Gastrocnemius medialis (tissue), 4 donors: ENCODE measurements around the gene TEKT5.

ENCODE experiments used
- POLR2A ChIP-seq, 2 donors: fragments of 450-650 bp; IDR thresholded peaks; one replicate each; pipeline ENCODE4 v1.6.1; 2017; ENCODE audit warnings: antibody characterized with exemption in 2 of 2, mild to moderate bottlenecking in 2 of 2, moderate library complexity in 2 of 2
- TF ChIP-seq, protein P1 (sequence below), 5 experiments: fragments of 450-650 bp in 3 of 5; fragments of 200-600 bp in 2 of 5; sonication (generic) in 2 of 5; IDR thresholded peaks in 4 of 5; conservative IDR thresholded peaks in 1 of 5; 1 replicate in 4 of 5; 2 replicates in 1 of 5; pipeline ENCODE4 v1.5.1; 2016 to 2019; ENCODE audit warnings: antibody characterized with exemption in 5 of 5, mild to moderate bottlenecking in 3 of 5, moderate library complexity in 3 of 5

DNA sequence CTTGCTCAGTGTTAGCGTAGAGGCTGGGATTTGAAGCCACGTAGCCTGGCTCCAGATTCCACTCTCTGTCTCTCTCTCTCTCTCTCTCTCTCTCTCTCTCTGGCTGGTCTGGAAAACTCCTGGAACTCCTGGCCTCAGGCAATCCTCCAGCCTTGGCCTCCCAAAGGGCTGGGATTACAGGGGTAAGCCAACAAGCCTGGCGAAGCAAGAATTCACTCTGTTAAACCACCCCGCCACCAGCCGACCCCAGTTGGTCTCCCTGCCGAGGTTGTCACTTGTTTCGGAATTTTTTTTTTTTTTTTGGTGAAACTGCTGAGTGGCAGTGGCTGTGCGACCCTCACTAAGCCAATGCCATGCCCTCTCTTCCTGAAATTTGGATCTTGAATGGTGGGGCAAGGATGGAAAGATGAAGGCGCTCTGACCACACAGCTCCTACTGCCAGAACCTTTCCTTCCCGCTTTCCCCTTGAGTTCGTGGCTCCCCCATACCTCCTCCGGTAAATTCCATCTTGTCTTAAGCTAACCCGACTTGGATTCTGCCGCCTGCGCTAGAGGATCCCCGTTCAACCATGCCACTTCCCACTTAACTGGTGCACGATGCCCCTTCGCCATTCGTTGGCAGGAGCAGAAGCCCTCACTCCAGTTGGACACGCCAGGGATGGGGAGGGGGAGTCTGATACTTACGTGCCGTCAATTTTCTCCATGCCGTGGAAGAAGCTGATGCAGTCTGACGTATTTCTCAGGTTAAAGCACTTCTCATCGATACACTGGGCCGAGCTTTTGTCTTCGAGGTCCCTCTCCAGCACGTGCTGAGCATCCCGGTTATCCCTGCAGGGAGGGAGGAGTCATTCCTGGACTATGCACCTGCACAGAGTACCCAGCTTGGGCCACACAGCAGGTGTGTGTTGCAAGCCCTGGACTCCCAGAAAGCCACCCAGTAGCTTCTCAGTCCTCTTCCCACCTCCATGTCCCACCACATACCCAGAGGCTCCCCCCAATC is 13.1 kb downstream of the TEKT5 start:
- TF ChIP-seq, protein P1, sequence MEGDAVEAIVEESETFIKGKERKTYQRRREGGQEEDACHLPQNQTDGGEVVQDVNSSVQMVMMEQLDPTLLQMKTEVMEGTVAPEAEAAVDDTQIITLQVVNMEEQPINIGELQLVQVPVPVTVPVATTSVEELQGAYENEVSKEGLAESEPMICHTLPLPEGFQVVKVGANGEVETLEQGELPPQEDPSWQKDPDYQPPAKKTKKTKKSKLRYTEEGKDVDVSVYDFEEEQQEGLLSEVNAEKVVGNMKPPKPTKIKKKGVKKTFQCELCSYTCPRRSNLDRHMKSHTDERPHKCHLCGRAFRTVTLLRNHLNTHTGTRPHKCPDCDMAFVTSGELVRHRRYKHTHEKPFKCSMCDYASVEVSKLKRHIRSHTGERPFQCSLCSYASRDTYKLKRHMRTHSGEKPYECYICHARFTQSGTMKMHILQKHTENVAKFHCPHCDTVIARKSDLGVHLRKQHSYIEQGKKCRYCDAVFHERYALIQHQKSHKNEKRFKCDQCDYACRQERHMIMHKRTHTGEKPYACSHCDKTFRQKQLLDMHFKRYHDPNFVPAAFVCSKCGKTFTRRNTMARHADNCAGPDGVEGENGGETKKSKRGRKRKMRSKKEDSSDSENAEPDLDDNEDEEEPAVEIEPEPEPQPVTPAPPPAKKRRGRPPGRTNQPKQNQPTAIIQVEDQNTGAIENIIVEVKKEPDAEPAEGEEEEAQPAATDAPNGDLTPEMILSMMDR (IDR thresholded peaks at IDR 0.05 in 4 of 5, conservative IDR thresholded peaks at IDR 0.05 in 1 of 5) = no peak
- TF ChIP-seq POLR2A (IDR thresholded peaks at IDR 0.05) = no peak
